ENCODE measurements around the gene OR51A4.
A peak's percentile ranks its signal among the peaks of the same experiment; 100 is the strongest.

DNA sequence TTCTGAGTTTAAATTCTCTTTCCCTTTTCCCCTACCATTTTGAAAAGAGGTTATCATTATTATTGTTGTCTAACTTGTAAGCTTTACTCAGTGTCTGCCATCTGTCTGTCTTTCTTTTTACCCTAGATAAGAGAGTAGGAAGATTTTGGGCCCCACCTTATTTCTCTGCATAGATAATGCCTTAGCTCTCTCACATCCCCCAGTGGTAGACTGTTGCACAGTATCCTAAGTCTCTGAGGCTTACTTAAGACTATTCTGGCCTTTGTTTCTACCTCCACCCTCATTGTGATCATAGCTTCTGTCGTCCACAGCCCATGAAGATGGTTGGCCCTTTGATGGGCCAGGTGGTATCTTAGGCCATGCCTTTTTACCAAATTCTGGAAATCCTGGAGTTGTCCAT is 43.7 kb upstream of the OR51A4 start:
- TF ChIP-seq, protein P1, sequence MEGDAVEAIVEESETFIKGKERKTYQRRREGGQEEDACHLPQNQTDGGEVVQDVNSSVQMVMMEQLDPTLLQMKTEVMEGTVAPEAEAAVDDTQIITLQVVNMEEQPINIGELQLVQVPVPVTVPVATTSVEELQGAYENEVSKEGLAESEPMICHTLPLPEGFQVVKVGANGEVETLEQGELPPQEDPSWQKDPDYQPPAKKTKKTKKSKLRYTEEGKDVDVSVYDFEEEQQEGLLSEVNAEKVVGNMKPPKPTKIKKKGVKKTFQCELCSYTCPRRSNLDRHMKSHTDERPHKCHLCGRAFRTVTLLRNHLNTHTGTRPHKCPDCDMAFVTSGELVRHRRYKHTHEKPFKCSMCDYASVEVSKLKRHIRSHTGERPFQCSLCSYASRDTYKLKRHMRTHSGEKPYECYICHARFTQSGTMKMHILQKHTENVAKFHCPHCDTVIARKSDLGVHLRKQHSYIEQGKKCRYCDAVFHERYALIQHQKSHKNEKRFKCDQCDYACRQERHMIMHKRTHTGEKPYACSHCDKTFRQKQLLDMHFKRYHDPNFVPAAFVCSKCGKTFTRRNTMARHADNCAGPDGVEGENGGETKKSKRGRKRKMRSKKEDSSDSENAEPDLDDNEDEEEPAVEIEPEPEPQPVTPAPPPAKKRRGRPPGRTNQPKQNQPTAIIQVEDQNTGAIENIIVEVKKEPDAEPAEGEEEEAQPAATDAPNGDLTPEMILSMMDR (conservative IDR thresholded peaks at IDR 0.05; ENCODE audit: low read length), result peak; percentile 45; the same call in 1 of the 2 replicates
- no peak for TF ChIP-seq EZH2phosphoT487 (IDR thresholded peaks at IDR 0.05; ENCODE audit: borderline replicate concordance, low read depth, low read length)
